ENCODE data around the gene STK17A. TPM values are rescaled to one million over a fixed set of nuclear protein-coding genes. Genes with fewer than 3 reads are reported as not detected.
A peak's percentile ranks its signal among the peaks of the same experiment; 100 is the strongest.

STK17A gene
- total RNA-seq, 2 donors from 2014 or later: 15.6 to 18.4 TPM

- H3K9ac ChIP-seq (ENCODE audit: extremely low read depth, low read length, poor library complexity, severe bottlenecking): peak overlapping the region; percentile 17
- no peak for TF ChIP-seq CTCF (conservative IDR thresholded peaks at IDR 0.05)
- H3K36me3 ChIP-seq (ENCODE audit: control insufficient read depth, insufficient read depth, low read length): peaks cover 31% of the 10 kb centered on the region
- no peaks in the 10 kb centered on the region for H3K9me3 Mint-ChIP-seq
- peak overlapping the region; percentile 86 for H3K27ac Mint-ChIP-seq
- H3K4me3 Mint-ChIP-seq: no peak overlapping the region
- H3K4me1 ChIP-seq (ENCODE audit: control insufficient read depth, insufficient read depth, low read length): peaks cover 7% of the 10 kb centered on the region
- peak overlapping the region; percentile 95 for H3K27ac ChIP-seq (ENCODE audit: low read depth, low read length)
- WGBS, 2 experiments (ENCODE audit: insufficient coverage in 1 of 2, insufficient read length in 1 of 2): 37 to 51% methylated on average over 4 to 7 of the region's 7 CpGs
- DNase-seq: peak; percentile 85
- H3K4me1 Mint-ChIP-seq: peaks cover 32% of the 10 kb centered on the region
- no peaks in the 10 kb centered on the region for H3K9me3 ChIP-seq (ENCODE audit: control insufficient read depth, low read length)
- no peak overlapping the region for H3K4me3 ChIP-seq (ENCODE audit: low read length)
- H3K36me3 Mint-ChIP-seq (ENCODE audit: low read depth): peaks cover 62% of the 10 kb centered on the region
- no peaks in the 10 kb centered on the region for H3K27me3 Mint-ChIP-seq (ENCODE audit: insufficient read depth)
- H3K27me3 ChIP-seq (ENCODE audit: control insufficient read depth, insufficient read depth, low read length, poor library complexity, severe bottlenecking): no peaks in the 10 kb centered on the region
These were observed 64.4 kb downstream of the STK17A start for GRCh38 chr7:43647339-43647672.

GRCh38 chr7:43647673-43648472 lies 65.0 kb downstream of the STK17A start:
- 74 to 79% methylated on average over 7 to 9 of the region's 10 CpGs for WGBS, 2 experiments (ENCODE audit: insufficient coverage in 1 of 2, insufficient read length in 1 of 2)
- H3K27ac ChIP-seq (ENCODE audit: low read depth, low read length): peak overlapping the region; percentile 95
- Mint-ChIP-seq H3K4me1 (peaks cover 32% of the 10 kb centered on the region), H3K9me3 (no peaks in the 10 kb centered on the region), H3K4me3 (no peak overlapping the region), H3K36me3 (ENCODE audit: low read depth) (peaks cover 59% of the 10 kb centered on the region), H3K27me3 (ENCODE audit: insufficient read depth) (no peaks in the 10 kb centered on the region), H3K27ac (peak overlapping the region; percentile 86)
- H3K36me3 ChIP-seq (ENCODE audit: control insufficient read depth, insufficient read depth, low read length): peaks cover 31% of the 10 kb centered on the region
- H3K9me3 ChIP-seq (ENCODE audit: control insufficient read depth, low read length): no peaks in the 10 kb centered on the region
- no peak for TF ChIP-seq CTCF (conservative IDR thresholded peaks at IDR 0.05)
- peak; percentile 64 for DNase-seq
- no peak overlapping the region for H3K4me3 ChIP-seq (ENCODE audit: low read length)
- peaks cover 7% of the 10 kb centered on the region for H3K4me1 ChIP-seq (ENCODE audit: control insufficient read depth, insufficient read depth, low read length)
- no peak overlapping the region for H3K9ac ChIP-seq (ENCODE audit: extremely low read depth, low read length, poor library complexity, severe bottlenecking)
- H3K27me3 ChIP-seq (ENCODE audit: control insufficient read depth, insufficient read depth, low read length, poor library complexity, severe bottlenecking): no peaks in the 10 kb centered on the region

DNA sequence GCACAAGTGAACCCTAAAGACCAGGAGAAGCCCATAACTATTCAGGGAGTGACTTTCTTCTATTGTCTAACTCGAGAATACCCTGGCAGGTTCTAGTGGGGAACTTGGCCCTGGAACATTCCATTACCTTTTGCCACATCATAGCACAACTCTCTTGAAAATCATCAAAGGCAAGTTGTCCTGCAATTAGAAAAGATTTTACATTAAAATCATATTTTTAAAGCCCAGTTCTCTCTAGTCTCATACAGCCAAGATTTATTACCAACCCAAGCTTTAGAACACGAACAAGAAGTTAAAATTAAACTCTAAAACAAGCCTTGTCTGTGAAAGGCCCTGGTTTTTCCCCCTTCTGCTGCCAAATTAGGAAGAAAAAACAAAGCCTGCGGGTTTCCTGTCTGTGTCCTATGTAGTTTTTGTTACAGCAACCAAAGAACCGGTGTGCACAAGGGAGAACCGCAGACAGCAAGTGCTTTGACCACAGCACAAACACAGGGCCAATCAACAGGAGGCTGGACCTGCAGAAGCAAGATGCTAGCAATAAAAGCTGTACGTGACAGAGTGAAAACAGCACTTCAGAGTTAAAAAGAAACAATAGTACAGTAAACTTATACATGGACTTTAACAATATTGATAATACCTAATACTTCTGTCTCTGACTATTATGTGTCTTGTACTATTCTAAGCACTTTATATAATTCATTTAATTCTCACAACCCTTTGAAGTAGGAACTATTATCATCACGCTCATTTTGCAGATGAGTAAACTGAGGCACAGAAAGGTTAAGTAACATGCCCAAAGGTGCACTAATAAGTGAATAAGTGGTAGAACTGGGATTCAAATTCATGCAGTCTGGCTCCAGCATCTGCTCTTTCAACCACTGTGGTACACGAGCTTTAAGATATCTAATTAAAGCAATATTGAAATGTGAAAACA lies 65.8 kb downstream of the STK17A start:
- 83 to 90% methylated on average over 6 to 8 of the region's 8 CpGs for WGBS, 2 experiments (ENCODE audit: insufficient coverage in 1 of 2, insufficient read length in 1 of 2)
- Histone ChIP-seq H3K4me1 (ENCODE audit: control insufficient read depth, insufficient read depth, low read length) (peaks cover 7% of the 10 kb centered on the region), H3K27me3 (ENCODE audit: control insufficient read depth, insufficient read depth, low read length, poor library complexity, severe bottlenecking) (no peaks in the 10 kb centered on the region), H3K9ac (ENCODE audit: extremely low read depth, low read length, poor library complexity, severe bottlenecking) (no peak overlapping the region), H3K27ac (ENCODE audit: low read depth, low read length) (peak overlapping the region; percentile 34), H3K4me3 (ENCODE audit: low read length) (no peak overlapping the region), H3K36me3 (ENCODE audit: control insufficient read depth, insufficient read depth, low read length) (peaks cover 31% of the 10 kb centered on the region), H3K9me3 (ENCODE audit: control insufficient read depth, low read length) (no peaks in the 10 kb centered on the region)
- Mint-ChIP-seq H3K27ac (peak overlapping the region; percentile 86), H3K36me3 (ENCODE audit: low read depth) (peaks cover 55% of the 10 kb centered on the region), H3K9me3 (no peaks in the 10 kb centered on the region), H3K27me3 (ENCODE audit: insufficient read depth) (no peaks in the 10 kb centered on the region), H3K4me3 (no peak overlapping the region), H3K4me1 (peaks cover 32% of the 10 kb centered on the region)
- DNase-seq: no peak
- no peak for TF ChIP-seq CTCF (conservative IDR thresholded peaks at IDR 0.05)

Data from endodermal cell (in vitro differentiated cells).